ENCODE data around the gene PYY.

- no peak for TF ChIP-seq POLR2AphosphoS5 (IDR thresholded peaks at IDR 0.05)
- TF ChIP-seq CTCF (IDR thresholded peaks at IDR 0.05): no peak
Measured at GRCh38 chr17:43983515-43984411, 30.0 kb upstream of the PYY start.

All from suprapubic skin (tissue), 3 donors.